ENCODE data around the gene POLR3H. TPM values are rescaled to one million over a fixed set of nuclear protein-coding genes. Genes with fewer than 3 reads are reported as not detected.

Gene POLR3H
- total RNA-seq, 2 donors from 2014 or later: 27.8 to 29.1 TPM

- Histone ChIP-seq H3K4me3 (no peak overlapping the region), H3K4me1 (replicated peaks) (no peaks in the 10 kb centered on the region), H3K27ac (no peak overlapping the region), H3K27me3 (replicated peaks; ENCODE audit: insufficient read depth) (no peaks in the 10 kb centered on the region), H3K36me3 (no peaks in the 10 kb centered on the region), H3K9me3 (no peaks in the 10 kb centered on the region)
- intact Hi-C loops (cut with DNase I): no loop called here
- WGBS: 69% methylated on average over 4 of the region's 4 CpGs
- DNase-seq (ENCODE audit: low spot score): no peak
- TF ChIP-seq CTCF (IDR thresholded peaks at IDR 0.05) (no peak), POLR2A (IDR thresholded peaks at IDR 0.05) (no peak), POLR2AphosphoS5 (IDR thresholded peaks at IDR 0.05) (no peak)
Measured at GRCh38 chr22:41488076-41488475, 56.2 kb downstream of the POLR3H start.

GRCh38 chr22:41487037-41487935 lies 57.0 kb downstream of the POLR3H start:
- intact Hi-C loops (cut with DNase I): no loop called here
- Histone ChIP-seq H3K27ac (no peak overlapping the region), H3K36me3 (no peaks in the 10 kb centered on the region), H3K4me3 (no peak overlapping the region), H3K9me3 (no peaks in the 10 kb centered on the region), H3K4me1 (replicated peaks) (no peaks in the 10 kb centered on the region), H3K27me3 (replicated peaks; ENCODE audit: insufficient read depth) (no peaks in the 10 kb centered on the region)
- no peak for DNase-seq (ENCODE audit: low spot score)
- TF ChIP-seq POLR2AphosphoS5 (IDR thresholded peaks at IDR 0.05): no peak
- no peak for TF ChIP-seq CTCF (IDR thresholded peaks at IDR 0.05)
- TF ChIP-seq POLR2A (IDR thresholded peaks at IDR 0.05): no peak
- 73% methylated on average over 8 of the region's 8 CpGs for WGBS

- Histone ChIP-seq H3K27me3 (replicated peaks; ENCODE audit: insufficient read depth) (no peaks in the 10 kb centered on the region), H3K4me3 (no peak overlapping the region), H3K9me3 (no peaks in the 10 kb centered on the region), H3K36me3 (no peaks in the 10 kb centered on the region), H3K27ac (no peak overlapping the region), H3K4me1 (replicated peaks) (no peaks in the 10 kb centered on the region)
- DNase-seq (ENCODE audit: low spot score): no peak
- TF ChIP-seq POLR2A (IDR thresholded peaks at IDR 0.05) (no peak), CTCF (IDR thresholded peaks at IDR 0.05) (no peak), POLR2AphosphoS5 (IDR thresholded peaks at IDR 0.05) (no peak)
- WGBS: 89% methylated on average over 7 of the region's 7 CpGs
- intact Hi-C loops (cut with DNase I): no loop called here
Measured at GRCh38 chr22:41485033-41485432, 59.2 kb downstream of the POLR3H start.

GRCh38 chr22:41482319-41482935 lies 61.8 kb downstream of the POLR3H start:
- no peak for TF ChIP-seq POLR2AphosphoS5 (IDR thresholded peaks at IDR 0.05)
- TF ChIP-seq POLR2A (IDR thresholded peaks at IDR 0.05): no peak
- TF ChIP-seq CTCF (IDR thresholded peaks at IDR 0.05): no peak
- no peak overlapping the region for H3K4me3 ChIP-seq
- intact Hi-C loops (cut with DNase I): no loop called here
- DNase-seq (ENCODE audit: low spot score): no peak
- H3K4me1 ChIP-seq (replicated peaks): no peaks in the 10 kb centered on the region
- H3K36me3 ChIP-seq: no peaks in the 10 kb centered on the region
- H3K27me3 ChIP-seq (replicated peaks; ENCODE audit: insufficient read depth): no peaks in the 10 kb centered on the region
- H3K27ac ChIP-seq: no peak overlapping the region
- H3K9me3 ChIP-seq: no peaks in the 10 kb centered on the region
- 85% methylated on average over 2 of the region's 2 CpGs for WGBS
